ENCODE data around the gene TMEM176A.

TMEM176A gene

DNA sequence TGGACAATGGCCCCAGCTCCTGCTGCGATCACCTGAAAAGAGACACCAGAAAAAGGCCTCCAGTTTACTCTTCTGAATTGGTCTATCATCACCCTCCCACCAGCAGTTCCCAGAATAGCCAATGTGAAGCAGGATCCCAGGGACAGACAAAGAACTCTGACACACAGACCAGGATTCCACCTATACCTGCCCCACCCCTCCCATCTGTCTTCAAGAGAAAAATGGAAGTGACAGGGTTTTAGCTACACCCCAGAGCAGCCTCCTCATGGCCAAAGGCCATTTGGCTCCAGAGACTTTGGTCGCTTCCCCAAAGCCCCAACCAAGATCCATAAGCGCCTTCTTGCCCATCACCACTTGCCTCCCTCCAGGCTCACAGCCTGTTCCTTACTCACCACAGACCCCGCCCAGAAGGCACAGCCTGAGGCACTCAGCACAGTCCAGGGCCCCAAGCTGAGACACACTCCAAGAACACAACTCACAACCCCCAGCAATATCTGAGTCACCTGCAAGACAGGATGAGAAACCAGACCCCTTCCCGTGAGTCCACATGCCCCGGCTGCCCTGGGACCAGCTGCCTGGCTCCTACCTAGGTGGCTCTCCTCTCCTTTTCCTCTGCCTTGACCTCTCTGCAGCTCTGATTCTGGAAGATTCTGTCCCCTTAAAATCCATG, 6.9 kb upstream of the TMEM176A start:
- in situ Hi-C loops (cut with MboI; ENCODE audit: low pct_unique_long_range_greater_than_20kb, low sequenced_read_pairs, unreplicated experiment), result no loop called here
- no peak for DNase-seq (ENCODE audit: low spot score)
- TF ChIP-seq, protein P1, sequence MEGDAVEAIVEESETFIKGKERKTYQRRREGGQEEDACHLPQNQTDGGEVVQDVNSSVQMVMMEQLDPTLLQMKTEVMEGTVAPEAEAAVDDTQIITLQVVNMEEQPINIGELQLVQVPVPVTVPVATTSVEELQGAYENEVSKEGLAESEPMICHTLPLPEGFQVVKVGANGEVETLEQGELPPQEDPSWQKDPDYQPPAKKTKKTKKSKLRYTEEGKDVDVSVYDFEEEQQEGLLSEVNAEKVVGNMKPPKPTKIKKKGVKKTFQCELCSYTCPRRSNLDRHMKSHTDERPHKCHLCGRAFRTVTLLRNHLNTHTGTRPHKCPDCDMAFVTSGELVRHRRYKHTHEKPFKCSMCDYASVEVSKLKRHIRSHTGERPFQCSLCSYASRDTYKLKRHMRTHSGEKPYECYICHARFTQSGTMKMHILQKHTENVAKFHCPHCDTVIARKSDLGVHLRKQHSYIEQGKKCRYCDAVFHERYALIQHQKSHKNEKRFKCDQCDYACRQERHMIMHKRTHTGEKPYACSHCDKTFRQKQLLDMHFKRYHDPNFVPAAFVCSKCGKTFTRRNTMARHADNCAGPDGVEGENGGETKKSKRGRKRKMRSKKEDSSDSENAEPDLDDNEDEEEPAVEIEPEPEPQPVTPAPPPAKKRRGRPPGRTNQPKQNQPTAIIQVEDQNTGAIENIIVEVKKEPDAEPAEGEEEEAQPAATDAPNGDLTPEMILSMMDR (IDR thresholded peaks at IDR 0.05; ENCODE audit: extremely low read depth, insufficient read depth, missing control alignments), result no peak

DNA sequence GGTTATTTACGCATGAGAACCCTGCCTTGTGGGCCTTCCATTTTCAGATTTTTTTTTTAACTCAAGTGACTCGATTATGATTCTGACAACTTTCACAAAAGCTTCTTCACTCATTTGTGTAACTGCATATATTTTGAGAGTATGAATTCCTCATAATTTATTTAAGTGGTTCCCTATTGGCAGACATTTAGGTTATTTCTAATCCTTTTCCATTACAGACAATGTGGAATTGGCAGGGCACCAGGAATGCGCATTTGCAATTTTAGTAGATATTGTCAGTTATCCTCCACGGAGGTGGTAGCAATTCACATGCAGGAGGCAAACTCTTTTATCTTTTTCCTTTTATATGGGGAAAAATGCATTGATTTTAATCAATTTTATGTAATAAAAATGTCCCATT, 2.9 kb upstream of the TMEM176A start:
- in situ Hi-C loops (cut with MboI; ENCODE audit: low pct_unique_long_range_greater_than_20kb, low sequenced_read_pairs, unreplicated experiment), result no loop called here
- no peak for DNase-seq (ENCODE audit: low spot score)
- TF ChIP-seq, protein P1 (IDR thresholded peaks at IDR 0.05; ENCODE audit: extremely low read depth, insufficient read depth, missing control alignments), result no peak

DNA sequence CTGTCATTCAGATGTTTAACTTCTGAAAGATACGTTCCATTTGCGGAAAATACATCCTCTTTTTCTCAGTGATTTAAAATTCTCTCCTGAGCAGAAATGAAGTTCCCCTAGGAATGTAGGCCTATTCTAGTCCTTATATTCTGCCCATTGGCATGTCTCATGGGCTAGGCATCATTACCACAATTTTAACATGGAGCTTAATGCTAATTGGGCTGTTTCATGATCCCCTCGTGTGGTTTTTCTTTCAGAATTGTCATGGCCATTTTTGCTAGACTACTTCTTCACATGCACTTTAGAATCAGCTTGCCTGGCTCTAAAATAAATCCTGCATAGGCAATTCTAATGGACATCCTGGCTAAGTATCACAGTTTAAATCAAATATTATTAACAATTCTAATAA, 1.4 kb upstream of the TMEM176A start:
- TF ChIP-seq, protein P1 (IDR thresholded peaks at IDR 0.05; ENCODE audit: extremely low read depth, insufficient read depth, missing control alignments), result no peak
- DNase-seq (ENCODE audit: low spot score), result no peak
- in situ Hi-C loops (cut with MboI; ENCODE audit: low pct_unique_long_range_greater_than_20kb, low sequenced_read_pairs, unreplicated experiment), result no loop called here

DNA sequence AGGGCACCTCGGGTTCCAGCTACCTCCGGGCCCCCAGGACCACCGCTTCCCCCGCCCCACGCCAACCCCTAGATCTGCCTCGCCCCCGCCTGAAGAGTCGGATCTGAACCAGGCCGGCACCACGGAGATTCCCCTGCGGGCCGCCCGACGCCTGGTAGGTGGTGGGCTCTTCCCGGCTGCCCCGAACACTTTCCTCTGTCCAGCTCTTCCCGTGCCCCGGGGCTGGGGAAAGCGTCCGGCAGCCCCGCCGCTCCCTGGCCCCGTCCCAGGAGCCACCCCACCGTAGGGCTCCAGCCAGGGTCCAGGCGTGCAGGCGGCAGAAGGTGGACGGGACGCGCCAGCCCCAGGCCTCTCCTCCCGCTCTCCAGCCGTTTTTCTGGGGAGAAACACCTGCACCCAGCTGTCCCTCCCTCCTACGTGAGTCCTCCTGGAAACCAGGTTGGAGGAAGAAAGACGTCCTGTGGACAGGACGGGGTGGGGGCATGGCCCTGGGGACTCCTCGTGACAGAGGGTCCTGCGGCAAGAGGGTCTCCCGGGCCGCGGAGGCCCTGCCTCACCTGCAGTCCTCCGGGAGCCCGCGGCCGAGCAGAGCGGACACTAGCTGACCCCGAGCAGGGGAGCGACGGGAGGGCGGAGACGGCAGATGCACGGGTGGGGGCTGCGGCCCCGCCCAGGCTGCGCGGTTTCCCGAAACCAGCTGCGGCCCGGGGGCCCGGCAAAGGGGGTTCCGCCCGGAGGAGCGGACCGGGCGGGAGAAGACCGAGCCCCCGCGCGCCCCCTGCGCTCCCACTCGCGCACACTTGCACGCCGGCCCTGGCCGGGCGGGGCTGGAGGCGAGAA, 608 bp upstream of the TMEM176A start, which contains the start of gene TMEM176B:
Gene TMEM176B (minus strand): TSS at position 624 of the 840 bp plus-strand sequence. CDS start 3,795 bp downstream, outside the sequence.
- in situ Hi-C loops (cut with MboI; ENCODE audit: low pct_unique_long_range_greater_than_20kb, low sequenced_read_pairs, unreplicated experiment), result no loop called here
- TF ChIP-seq, protein P1 (IDR thresholded peaks at IDR 0.05; ENCODE audit: extremely low read depth, insufficient read depth, missing control alignments), result no peak
- peak; percentile 49 for DNase-seq (ENCODE audit: low spot score)

DNA sequence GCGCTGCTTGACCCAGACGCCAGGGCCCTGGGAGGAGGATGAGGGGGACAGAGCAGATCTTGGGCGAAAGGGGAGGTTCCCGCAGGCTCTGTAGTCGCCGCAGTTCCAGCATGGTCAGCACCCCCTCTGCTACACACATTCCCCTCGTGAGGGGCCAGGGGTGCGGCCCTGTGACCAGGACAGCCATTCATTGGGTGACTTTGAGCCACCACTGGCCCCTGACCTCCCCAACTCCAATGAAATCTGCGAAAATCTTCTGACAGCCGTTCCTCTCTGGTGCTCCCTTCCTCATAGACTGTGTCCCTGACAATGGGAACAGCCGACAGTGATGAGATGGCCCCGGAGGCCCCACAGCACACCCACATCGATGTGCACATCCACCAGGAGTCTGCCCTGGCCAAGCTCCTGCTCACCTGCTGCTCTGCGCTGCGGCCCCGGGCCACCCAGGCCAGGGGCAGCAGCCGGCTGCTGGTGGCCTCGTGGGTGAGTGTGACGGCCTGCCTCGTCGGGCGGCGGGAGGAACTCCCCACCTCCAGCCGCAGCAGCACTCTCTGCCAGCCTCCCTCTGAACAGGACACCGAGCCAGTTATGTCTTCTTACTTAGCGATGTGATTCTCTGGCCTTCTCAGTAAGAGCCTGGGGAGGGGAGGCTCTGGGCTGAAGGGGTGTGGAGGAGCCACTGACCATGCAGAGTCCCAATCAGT, 825 bp downstream of the TMEM176A start:
- TF ChIP-seq, protein P1 (IDR thresholded peaks at IDR 0.05; ENCODE audit: extremely low read depth, insufficient read depth, missing control alignments), result no peak
- peak; percentile 45 for DNase-seq (ENCODE audit: low spot score)
- in situ Hi-C loops (cut with MboI; ENCODE audit: low pct_unique_long_range_greater_than_20kb, low sequenced_read_pairs, unreplicated experiment), result no loop called here
